Transverse colon (tissue), 4 donors: ENCODE results near the gene RGL3. TPM values are rescaled to one million over a fixed set of nuclear protein-coding genes. Genes with fewer than 3 reads are reported as not detected.

Experiments used
- DNase-seq: peaks from one replicate; pipeline ENCODE4 v3.0.0-alpha.2; 2019
- H3K27ac ChIP-seq, 4 donors: fragments of 200-600 bp; sonication (generic); 2 replicates each; pipeline ENCODE4 v1.5.1; 2016 to 2018; ENCODE audit warnings: inconsistent platforms in 4 of 4
- H3K27me3 ChIP-seq: fragments of 200-600 bp; sonication (generic); 2 replicates; pipeline ENCODE4 v1.5.1; 2017; ENCODE audit warnings: inconsistent platforms
- H3K36me3 ChIP-seq, 4 donors: fragments of 200-600 bp; sonication (generic); 2 replicates each; pipeline ENCODE4 v1.5.1; 2017 to 2019; ENCODE audit warnings: inconsistent platforms in 4 of 4
- H3K4me1 ChIP-seq, 4 donors: fragments of 200-600 bp; sonication (generic); 2 replicates each; pipeline ENCODE4 v1.5.1; 2017 to 2020; ENCODE audit warnings: inconsistent platforms in 4 of 4
- H3K4me3 ChIP-seq, 4 donors: fragments of 200-600 bp; sonication (generic); 1 replicate in 1 of 4; 2 replicates in 3 of 4; pipeline versions ENCODE4 v1.5.1 to v1.6.1; 2017 to 2019; ENCODE audit warnings: inconsistent platforms in 4 of 4
- H3K9me3 ChIP-seq, 2 donors: fragments of 200-600 bp; sonication (generic); 2 replicates each; pipeline ENCODE4 v1.5.1; 2017 to 2019; ENCODE audit warnings: inconsistent platforms in 2 of 2
- CTCF ChIP-seq, 5 experiments: fragments of 200-600 bp in 3 of 5; fragments of 450-650 bp in 2 of 5; sonication (generic) in 3 of 5; IDR thresholded peaks; 1 replicate in 2 of 5; 2 replicates in 3 of 5; pipeline ENCODE4 v1.5.1; 2016 to 2017; ENCODE audit warnings: antibody characterized with exemption in 5 of 5, inconsistent platforms in 3 of 5, mild to moderate bottlenecking in 2 of 5, moderate library complexity in 1 of 5
- EP300 ChIP-seq: sonication (generic); formaldehyde crosslinking; IDR thresholded peaks from one replicate; pipeline ENCODE4 v1.6.1; 2017; ENCODE audit warnings: antibody characterized with exemption, low read depth
- POLR2A ChIP-seq: fragments of 450-650 bp; IDR thresholded peaks from one replicate; pipeline ENCODE4 v1.6.1; 2016; ENCODE audit warnings: antibody characterized with exemption, mild to moderate bottlenecking, moderate library complexity
- POLR2AphosphoS5 ChIP-seq, 3 donors: sonication (generic); formaldehyde crosslinking; IDR thresholded peaks; one replicate each; pipeline ENCODE4 v1.6.1; 2016; ENCODE audit warnings: antibody characterized with exemption in 3 of 3
- WGBS, 2 donors: methylation state at CpG; one replicate each; pipeline ENCODE4 v1.1.5; 2018; ENCODE audit warnings: low coverage in 1 of 2; 5-methylcytosine and 5-hydroxymethylcytosine counted together
- in situ Hi-C, 4 donors: fragments of 200-750 bp; cut with MboI; loops; one replicate each; pipeline versions ENCODE4 v1.15.0 to v1.15.1; 2017; ENCODE audit warnings: low sequenced_read_pairs in 3 of 4, low pct_ligation_motif_present in 1 of 4, low pct_unique_long_range_greater_than_20kb in 1 of 4
- intact Hi-C: fragments of 100-400 bp; cut with DNase I; formaldehyde crosslinking; loops from one replicate; pipeline ENCODE4 v1.15.1; 2023; ENCODE audit warnings: low total_unique reads
- total RNA-seq, 4 donors: library from RNA; depleted of rRNA; stranded (reverse); fragments of >200 nt; gene quantifications; one replicate each; pipeline ENCODE4 v1.1.0, GENCODE V29; 2016

The RGL3 gene
- total RNA-seq, 4 donors from 2014 or later = 6.7 to 78.9 (median 28.1) TPM

- in situ Hi-C loops (no loop called here), intact Hi-C loops (no loop called here)
- Histone ChIP-seq H3K36me3 (peaks cover 0 to 5% (median 0%) of the 10 kb centered on the region in 4 donors), H3K27me3 (no peaks in the 10 kb centered on the region), H3K4me3 (no peak overlapping the region), H3K9me3 (no peaks in the 10 kb centered on the region), H3K4me1 (peaks cover 0 to 9% (median 2%) of the 10 kb centered on the region in 4 donors), H3K27ac (peak overlapping the region in 1 of 4 donors; percentile 27)
- WGBS, 2 donors = 57 to 80% methylated on average over 12 to 35 of the region's 35 CpGs
- DNase-seq = no peak
- TF ChIP-seq POLR2AphosphoS5 (IDR thresholded peaks at IDR 0.05) (no peak), POLR2A (no peak), CTCF (IDR thresholded peaks at IDR 0.05) (no peak), EP300 (no peak)
Observed at GRCh38 chr19:11361771-11362731, 57.1 kb downstream of the RGL3 start.

GRCh38 chr19:11361037-11361770 is 57.9 kb downstream of the RGL3 start:
- TF ChIP-seq EP300 (no peak), POLR2A (no peak), POLR2AphosphoS5 (IDR thresholded peaks at IDR 0.05) (no peak), CTCF (IDR thresholded peaks at IDR 0.05) (no peak)
- Histone ChIP-seq H3K27ac (peak overlapping the region in 1 of 4 donors; percentile 27), H3K9me3 (no peaks in the 10 kb centered on the region), H3K36me3 (peaks cover 0 to 5% (median 0%) of the 10 kb centered on the region in 4 donors), H3K27me3 (no peaks in the 10 kb centered on the region), H3K4me3 (peak overlapping the region in 2 of 4 donors; percentile 10 to 25), H3K4me1 (peaks cover 0 to 9% (median 5%) of the 10 kb centered on the region in 4 donors)
- peak; percentile 92 for DNase-seq
- in situ Hi-C loops = no loop called here
- WGBS, 2 donors = 29 to 59% methylated on average over 6 to 43 of the region's 43 CpGs
- intact Hi-C loops = no loop called here

- Histone ChIP-seq H3K4me3 (no peak overlapping the region), H3K9me3 (no peaks in the 10 kb centered on the region), H3K27me3 (no peaks in the 10 kb centered on the region), H3K27ac (no peak overlapping the region), H3K36me3 (peaks cover 0 to 5% (median 0%) of the 10 kb centered on the region in 4 donors), H3K4me1 (peaks cover 0 to 16% (median 13%) of the 10 kb centered on the region in 4 donors)
- TF ChIP-seq EP300 = no peak
- TF ChIP-seq CTCF (IDR thresholded peaks at IDR 0.05) = no peak
- TF ChIP-seq POLR2A = no peak
- no peak for TF ChIP-seq POLR2AphosphoS5 (IDR thresholded peaks at IDR 0.05)
- 87% methylated on average over 11 of the region's 11 CpGs; no CpG with 5 or more reads in 1 of the 2 donors for WGBS, 2 donors
- DNase-seq = no peak
- intact Hi-C loops (no loop called here), in situ Hi-C loops (no loop called here)
Observed at GRCh38 chr19:11359421-11359820, 59.7 kb downstream of the RGL3 start.
